HG03060 (cell line): ENCODE measurements around the gene YWHAH.

Experiments
- ATAC-seq: cut with Tn5 transposase; IDR thresholded peaks from one replicate; pipeline ENCODE4 v1.9.1; 2021; ENCODE audit warnings: low read depth, moderate number of reproducible peaks; ENCODE audit not compliant: unreplicated experiment

YWHAH gene

GRCh38 chr22:31922534-31922933 is 21.8 kb upstream of the YWHAH start:
- no peak for ATAC-seq

GRCh38 chr22:31923136-31923535 is 21.2 kb upstream of the YWHAH start:
- ATAC-seq = no peak

GRCh38 chr22:31923747-31924146 is 20.6 kb upstream of the YWHAH start:
- ATAC-seq = no peak

- no peak for ATAC-seq
These were observed 19.3 kb upstream of the YWHAH start for GRCh38 chr22:31925056-31925455.

GRCh38 chr22:31926024-31926423 is 18.3 kb upstream of the YWHAH start:
- no peak for ATAC-seq

GRCh38 chr22:31926969-31927368 is 17.4 kb upstream of the YWHAH start:
- ATAC-seq = no peak

GRCh38 chr22:31927562-31927961 is 16.8 kb upstream of the YWHAH start:
- ATAC-seq = no peak

GRCh38 chr22:31929167-31929930 is 15.0 kb upstream of the YWHAH start:
- no peak for ATAC-seq

GRCh38 chr22:31932863-31933262 is 11.5 kb upstream of the YWHAH start:
- no peak for ATAC-seq

- ATAC-seq = no peak
These were observed 10.9 kb upstream of the YWHAH start for GRCh38 chr22:31933406-31933805.

- ATAC-seq = no peak
These were observed 10.4 kb upstream of the YWHAH start for GRCh38 chr22:31933816-31934482.

- no peak for ATAC-seq
These were observed 8.2 kb upstream of the YWHAH start for GRCh38 chr22:31935961-31936635.

GRCh38 chr22:31937341-31937740 is 7.0 kb upstream of the YWHAH start:
- no peak for ATAC-seq

- ATAC-seq = no peak
These were observed 6.0 kb upstream of the YWHAH start for GRCh38 chr22:31938296-31938695.

- no peak for ATAC-seq
These were observed 3.8 kb upstream of the YWHAH start for GRCh38 chr22:31940506-31940905.

GRCh38 chr22:31942091-31942490 is 2.2 kb upstream of the YWHAH start:
- no peak for ATAC-seq

- no peak for ATAC-seq
These were observed 943 bp upstream of the YWHAH start for GRCh38 chr22:31943206-31943977.

- ATAC-seq = no peak
These were observed 536 bp downstream of the YWHAH start for GRCh38 chr22:31944700-31945442.

GRCh38 chr22:31945443-31945855 is 1.1 kb downstream of the YWHAH start:
- no peak for ATAC-seq
